ENCODE results near the gene SYT13.

SYT13 gene

DNA sequence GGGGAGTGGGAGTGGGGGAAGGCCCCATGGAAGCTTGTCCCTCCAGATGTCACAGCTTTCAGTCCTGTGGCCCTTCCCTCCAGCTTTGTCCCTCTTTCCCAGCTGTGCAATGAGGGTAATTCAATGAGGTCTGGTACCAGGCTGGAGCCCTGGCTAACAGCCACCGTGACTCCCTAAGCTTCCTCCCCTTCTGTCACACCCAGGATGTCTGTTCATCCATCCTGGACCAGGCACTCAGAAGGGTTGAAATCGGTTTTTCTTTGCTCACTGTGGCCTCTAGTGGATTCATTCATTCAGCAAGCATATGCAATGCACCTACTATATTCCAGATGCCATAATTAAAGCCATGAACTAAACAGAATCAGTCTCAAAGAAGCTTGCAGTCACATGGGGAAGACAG lies 38.7 kb downstream of the SYT13 start:
- DNase-seq (ENCODE audit: low read depth in 2 of 2) = no peak

DNA sequence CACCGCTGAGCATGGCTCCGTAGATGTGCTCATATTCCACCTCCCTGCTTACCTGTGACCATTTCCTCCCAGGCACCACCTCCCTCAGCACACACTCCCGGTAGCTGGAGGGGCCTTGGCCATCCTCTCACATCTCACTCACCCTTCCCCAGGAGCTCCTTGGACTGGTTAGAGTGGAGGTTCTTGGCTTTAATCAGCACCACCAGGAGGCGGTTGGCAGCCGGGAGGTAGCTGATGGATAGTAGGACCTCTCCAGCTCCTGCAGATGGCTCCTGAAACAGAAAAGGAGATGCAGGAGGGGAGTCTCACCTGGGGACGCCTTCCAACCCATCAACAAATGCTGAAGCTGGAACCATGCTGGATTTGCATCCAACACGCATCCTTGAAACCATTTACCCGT lies 39.9 kb downstream of the SYT13 start:
- no peak for DNase-seq (ENCODE audit: low read depth in 2 of 2)

DNA sequence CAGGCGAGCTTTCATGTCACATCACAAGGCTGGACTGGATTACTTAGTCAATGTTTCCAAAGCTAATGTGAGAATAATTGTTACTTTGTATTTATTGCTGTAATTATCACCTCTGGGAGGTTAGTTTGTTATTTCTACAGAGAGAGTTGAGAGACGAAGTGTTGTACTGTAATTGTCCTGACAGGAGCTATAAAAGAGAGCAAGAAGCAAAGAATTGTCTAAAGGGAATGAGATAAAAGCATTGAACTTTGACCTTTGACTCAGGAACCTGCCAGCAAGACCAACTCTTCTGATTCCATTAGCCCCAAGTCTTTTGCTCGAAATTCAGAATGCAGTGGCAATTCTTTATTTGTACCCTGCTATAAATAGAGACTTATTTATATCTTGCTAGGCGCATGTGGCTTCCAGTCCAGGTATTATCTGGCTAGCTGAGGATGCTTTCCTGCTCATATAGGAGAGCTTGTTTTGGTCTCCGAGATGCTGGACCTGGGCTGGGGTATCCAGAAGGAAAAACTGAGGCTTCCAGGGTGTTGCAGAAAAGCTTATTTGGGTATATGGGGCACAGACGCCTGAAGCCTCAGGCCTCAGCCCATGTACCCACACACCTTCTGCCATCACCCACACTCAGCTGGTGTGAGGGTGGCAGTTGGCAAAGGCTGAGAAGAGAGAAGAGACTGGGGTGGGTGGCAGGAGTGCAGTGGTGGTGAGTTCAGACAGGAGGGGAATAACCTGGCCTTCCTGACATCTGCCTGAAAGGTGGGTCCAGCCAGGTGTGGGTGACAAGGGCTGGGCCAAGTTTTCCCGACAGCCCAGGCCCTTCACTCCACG lies 40.7 kb downstream of the SYT13 start:
- no peak for DNase-seq (ENCODE audit: low read depth in 2 of 2)

- DNase-seq (ENCODE audit: low read depth in 2 of 2) = no peak
Observed at GRCh38 chr11:45243967-45244366, 42.2 kb downstream of the SYT13 start.

DNA sequence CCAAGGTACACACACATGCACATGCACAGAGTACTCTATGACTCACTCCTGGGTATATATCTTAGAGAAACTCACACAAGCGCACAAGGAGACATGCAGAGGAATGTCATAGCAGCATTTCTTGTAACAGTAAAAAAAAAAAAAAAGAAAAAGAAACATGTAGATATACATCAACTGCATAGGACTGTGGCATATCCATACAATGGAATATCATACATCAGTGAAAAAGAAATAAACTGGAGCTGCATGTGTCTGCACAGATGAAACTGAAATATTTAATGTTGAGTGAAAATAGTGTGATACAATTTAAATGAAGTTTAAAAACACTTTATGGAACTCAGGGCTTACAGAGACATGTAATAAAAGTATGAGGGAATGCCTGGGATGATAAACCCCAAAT lies 46.4 kb downstream of the SYT13 start:
- no peak for DNase-seq (ENCODE audit: low read depth in 2 of 2)

- DNase-seq (ENCODE audit: low read depth in 2 of 2) = no peak
Observed at GRCh38 chr11:45238724-45239123, 47.4 kb downstream of the SYT13 start.

GRCh38 chr11:45237711-45238315 lies 48.3 kb downstream of the SYT13 start:
- no peak for DNase-seq (ENCODE audit: low read depth in 2 of 2)

GRCh38 chr11:45234306-45235006 lies 51.7 kb downstream of the SYT13 start:
- DNase-seq (ENCODE audit: low read depth in 2 of 2) = no peak

DNA sequence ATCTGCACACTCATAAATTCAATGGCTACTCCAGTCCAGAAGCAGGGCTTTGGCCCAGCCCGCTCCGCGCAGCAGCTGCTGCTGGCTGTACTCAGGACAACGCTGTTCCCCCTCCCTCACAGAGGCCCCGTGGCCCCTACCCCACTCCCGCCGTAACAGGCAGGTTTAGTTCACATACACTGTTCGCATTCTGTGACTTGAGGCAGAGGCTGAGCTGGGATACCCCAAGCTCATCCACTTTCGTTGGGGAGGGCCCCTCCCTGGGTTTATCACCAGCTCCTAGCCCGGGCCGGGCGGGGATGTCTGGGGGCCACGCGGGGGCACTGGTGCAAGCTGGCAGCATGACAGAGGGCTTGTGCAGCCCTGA lies 52.4 kb downstream of the SYT13 start:
- DNase-seq (ENCODE audit: low read depth in 2 of 2) = no peak

- DNase-seq (ENCODE audit: low read depth in 2 of 2) = no peak
Observed at GRCh38 chr11:45233121-45233803, 52.9 kb downstream of the SYT13 start.

GRCh38 chr11:45232341-45233080 lies 53.6 kb downstream of the SYT13 start:
- DNase-seq (ENCODE audit: low read depth in 2 of 2) = no peak

DNA sequence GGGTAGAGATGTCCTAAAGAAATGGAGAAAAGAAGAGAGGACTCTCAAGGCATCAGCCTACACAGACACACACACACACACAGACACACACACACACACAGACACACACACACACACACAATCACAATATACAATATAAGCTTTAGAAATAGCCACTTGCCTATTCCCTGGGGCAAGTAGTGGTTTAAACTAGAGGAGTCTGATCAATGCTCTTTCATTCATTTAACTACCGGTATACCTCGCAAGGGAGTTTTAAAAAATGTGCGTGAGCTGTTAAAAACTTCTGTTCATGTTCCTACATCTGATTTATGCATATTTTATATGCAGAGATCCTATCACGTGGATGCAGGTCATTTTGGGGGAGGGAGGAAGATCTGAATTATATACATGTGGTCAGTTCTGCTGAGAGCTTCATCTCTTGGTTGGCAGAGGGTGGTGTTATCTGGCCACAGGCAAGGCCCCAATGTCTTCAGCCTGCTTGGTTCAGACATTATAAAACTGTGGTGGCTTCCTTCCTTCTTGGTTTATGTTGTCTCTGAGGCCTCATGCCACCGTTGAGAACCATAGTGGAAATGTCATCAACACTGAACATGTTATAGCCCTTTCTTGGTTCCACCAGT lies 56.6 kb downstream of the SYT13 start:
- no peak for DNase-seq (ENCODE audit: low read depth in 2 of 2)

DNA sequence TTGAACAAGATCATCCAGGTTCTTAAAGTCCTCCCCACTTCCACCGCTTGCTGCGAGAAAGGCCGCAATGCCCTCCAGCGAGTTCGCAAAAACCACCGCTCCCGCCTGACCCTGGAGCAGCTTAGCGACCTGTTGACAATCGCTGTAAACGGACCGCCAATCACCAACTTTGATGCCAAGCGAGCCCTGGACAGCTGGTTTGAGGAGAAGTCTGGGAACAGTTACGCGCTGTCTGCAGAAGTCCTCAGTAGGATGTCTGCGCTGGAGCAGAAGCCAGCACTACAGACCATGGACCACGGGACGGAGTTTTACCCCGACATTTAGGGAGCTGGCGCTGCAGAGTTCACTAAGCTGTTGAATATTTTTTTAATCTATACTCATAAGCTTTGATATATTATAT lies 58.3 kb downstream of the SYT13 start:
- no peak for DNase-seq (ENCODE audit: low read depth in 2 of 2)

GRCh38 chr11:45226901-45227300 lies 59.2 kb downstream of the SYT13 start:
- DNase-seq (ENCODE audit: low read depth in 2 of 2) = no peak

GRCh38 chr11:45225961-45226871 lies 59.9 kb downstream of the SYT13 start:
- DNase-seq (ENCODE audit: low read depth in 2 of 2) = no peak

DNA sequence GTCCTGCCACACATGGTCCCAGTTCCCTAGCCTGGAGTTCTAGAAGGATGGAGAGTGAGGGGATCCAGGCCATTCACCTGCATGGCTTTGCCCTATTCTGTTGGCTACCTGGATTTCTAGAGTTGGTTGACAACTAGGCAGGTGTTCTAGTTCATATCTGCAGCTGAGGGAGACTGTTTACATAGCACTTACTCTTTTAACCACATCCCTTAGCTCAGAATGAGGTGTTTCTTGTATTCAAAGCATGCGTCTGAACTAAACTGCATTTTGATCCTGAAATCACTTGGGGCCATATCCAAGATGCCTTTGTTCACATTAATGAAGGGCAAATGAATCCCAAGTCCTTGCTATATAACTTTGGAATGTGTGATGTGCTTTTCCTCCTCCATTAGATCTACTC lies 60.9 kb downstream of the SYT13 start:
- no peak for DNase-seq (ENCODE audit: low read depth in 2 of 2)

DNA sequence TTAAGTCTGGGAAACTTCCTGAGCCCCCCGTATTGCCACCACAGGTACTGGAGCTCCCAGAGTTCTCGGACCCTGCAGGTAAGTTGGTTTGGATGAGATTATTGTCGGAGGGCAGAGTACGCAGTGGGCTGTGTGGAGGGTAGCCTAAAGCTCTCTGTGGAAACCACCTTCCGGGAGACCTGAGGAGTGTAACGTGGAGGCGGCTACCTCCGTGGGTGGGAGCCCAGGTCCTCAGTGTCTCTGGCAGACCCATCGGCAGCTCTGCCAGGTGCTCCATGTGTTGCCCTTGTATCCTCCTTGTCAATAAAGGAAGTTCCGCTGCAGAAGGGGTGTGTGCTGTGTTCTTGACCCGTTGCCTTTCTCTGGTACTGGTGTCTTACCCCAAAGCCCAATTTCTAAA lies 61.4 kb downstream of the SYT13 start:
- no peak for DNase-seq (ENCODE audit: low read depth in 2 of 2)

DNA sequence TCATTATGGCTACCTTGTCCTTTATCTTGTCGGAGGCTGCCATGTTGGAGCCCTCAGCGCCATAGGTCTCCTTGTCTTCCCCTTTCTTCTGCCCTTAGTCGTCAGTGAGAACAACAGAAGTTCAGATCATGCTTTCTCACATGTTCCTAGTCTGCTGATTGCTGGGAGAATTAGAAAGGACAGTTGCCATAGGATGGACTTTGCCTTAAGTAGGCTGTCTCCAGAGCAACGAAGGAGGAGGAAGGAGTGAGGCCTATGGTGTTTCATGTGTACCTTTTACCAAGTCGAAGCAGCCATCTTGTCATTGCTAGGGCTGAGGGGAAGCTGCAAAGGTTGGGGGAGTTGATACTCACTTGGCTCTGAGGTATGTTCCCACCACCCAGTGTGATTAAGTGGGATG lies 62.6 kb downstream of the SYT13 start:
- DNase-seq (ENCODE audit: low read depth in 2 of 2) = no peak

DNA sequence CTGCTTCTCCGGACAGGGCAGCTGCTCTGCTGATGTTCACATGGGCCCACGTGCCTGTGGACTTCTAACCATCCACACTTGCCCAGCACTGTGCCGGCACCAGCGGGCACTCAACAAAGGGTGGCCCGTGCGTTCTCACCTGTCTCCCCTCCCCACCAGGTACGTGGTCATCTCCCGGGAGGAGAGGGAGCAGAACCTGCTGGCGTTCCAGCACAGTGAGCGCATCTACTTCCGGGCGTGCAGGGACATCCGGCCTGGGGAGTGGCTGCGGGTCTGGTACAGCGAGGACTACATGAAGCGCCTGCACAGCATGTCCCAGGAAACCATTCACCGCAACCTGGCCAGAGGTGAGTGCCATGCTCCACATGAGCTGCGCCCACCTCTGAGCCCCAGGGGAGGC lies 66.7 kb downstream of the SYT13 start:
- DNase-seq (ENCODE audit: low read depth in 2 of 2) = no peak

- DNase-seq (ENCODE audit: low read depth in 2 of 2) = no peak
Observed at GRCh38 chr11:45218705-45219104, 67.4 kb downstream of the SYT13 start.
